ENCODE data around the gene MTHFSD. TPM values are rescaled to one million over a fixed set of nuclear protein-coding genes. Genes with fewer than 3 reads are reported as not detected.

MTHFSD gene
- total RNA-seq, 3 donors from 2014 or later (not counting 1 experiment from before 2014, with no cell fraction given): 14.3 to 22.0 (median 16.9) TPM

GRCh38 chr16:86542756-86543750, 12.0 kb downstream of the MTHFSD start:
- H3K4me1 ChIP-seq (ENCODE audit: control insufficient read depth, insufficient read depth, low read length): no peaks in the 10 kb centered on the region
- Mint-ChIP-seq H3K36me3 (peaks cover 10% of the 10 kb centered on the region), H3K27ac (no peak overlapping the region), H3K9me3 (no peaks in the 10 kb centered on the region), H3K4me1 (peaks cover 0 to 4% of the 10 kb centered on the region in 2 donors), H3K4me3 (no peak overlapping the region), H3K27me3 (ENCODE audit: low read depth in 2 of 2) (no peaks in the 10 kb centered on the region)
- no peak overlapping the region for H3K27ac ChIP-seq (ENCODE audit: low read length)
- H3K36me3 ChIP-seq (ENCODE audit: control insufficient read depth, insufficient read depth, low read length): peaks cover 61% of the 10 kb centered on the region
- no peak overlapping the region for H3K4me3 ChIP-seq (ENCODE audit: low read length)
- H3K27me3 ChIP-seq (ENCODE audit: control insufficient read depth, insufficient read depth, low read length): no peaks in the 10 kb centered on the region
- TF ChIP-seq CTCF (IDR thresholded peaks at IDR 0.05): no peak
- no peak for ATAC-seq
- DNase-seq: no peak
- 92% methylated on average over 21 of the region's 21 CpGs for WGBS (ENCODE audit: insufficient coverage)
- intact Hi-C loops (cut with micrococcal nuclease): no loop called here
- H3K9me3 ChIP-seq (ENCODE audit: control insufficient read depth, insufficient read depth, low read length): no peaks in the 10 kb centered on the region

DNA sequence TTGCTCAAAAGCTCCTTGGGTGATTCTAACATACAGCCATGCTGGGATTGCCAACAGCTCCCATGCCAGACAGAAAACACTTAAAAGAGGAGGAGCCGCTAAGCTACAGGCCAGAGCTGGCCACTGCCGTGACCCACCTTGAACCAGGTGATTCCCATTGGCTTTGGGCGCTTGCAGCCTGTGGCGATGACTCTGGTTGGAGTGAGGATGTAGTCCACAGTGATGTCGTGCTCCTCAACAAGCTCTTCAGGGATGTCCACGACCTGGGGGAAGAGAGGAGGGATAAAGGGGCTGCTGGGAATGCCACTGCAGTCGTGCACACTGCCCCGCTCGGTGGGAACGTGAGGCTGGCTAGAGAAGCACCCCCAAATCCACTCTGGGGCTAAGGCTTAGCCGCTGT, 13.5 kb downstream of the MTHFSD start:
- H3K27me3 Mint-ChIP-seq (ENCODE audit: low read depth in 2 of 2): no peaks in the 10 kb centered on the region
- no peaks in the 10 kb centered on the region for H3K9me3 Mint-ChIP-seq
- H3K36me3 Mint-ChIP-seq: peaks cover 10% of the 10 kb centered on the region
- Histone ChIP-seq H3K4me1 (ENCODE audit: control insufficient read depth, insufficient read depth, low read length) (no peaks in the 10 kb centered on the region), H3K27ac (ENCODE audit: low read length) (no peak overlapping the region), H3K27me3 (ENCODE audit: control insufficient read depth, insufficient read depth, low read length) (no peaks in the 10 kb centered on the region), H3K36me3 (ENCODE audit: control insufficient read depth, insufficient read depth, low read length) (peaks cover 61% of the 10 kb centered on the region), H3K4me3 (ENCODE audit: low read length) (no peak overlapping the region), H3K9me3 (ENCODE audit: control insufficient read depth, insufficient read depth, low read length) (no peaks in the 10 kb centered on the region)
- H3K27ac Mint-ChIP-seq: no peak overlapping the region
- ATAC-seq (no peak), DNase-seq (no peak)
- 93% methylated on average over 11 of the region's 11 CpGs for WGBS (ENCODE audit: insufficient coverage)
- intact Hi-C loops (cut with micrococcal nuclease): no loop called here
- peaks cover 0 to 4% of the 10 kb centered on the region in 2 donors for H3K4me1 Mint-ChIP-seq
- no peak overlapping the region for H3K4me3 Mint-ChIP-seq
- TF ChIP-seq CTCF (IDR thresholded peaks at IDR 0.05): no peak

GRCh38 chr16:86540894-86541293, 14.1 kb downstream of the MTHFSD start:
- H3K27me3 ChIP-seq (ENCODE audit: control insufficient read depth, insufficient read depth, low read length): no peaks in the 10 kb centered on the region
- no peak for TF ChIP-seq CTCF (IDR thresholded peaks at IDR 0.05)
- Mint-ChIP-seq H3K4me3 (no peak overlapping the region), H3K9me3 (no peaks in the 10 kb centered on the region), H3K27ac (no peak overlapping the region), H3K4me1 (peaks cover 0 to 4% of the 10 kb centered on the region in 2 donors), H3K36me3 (peaks cover 10% of the 10 kb centered on the region), H3K27me3 (ENCODE audit: low read depth in 2 of 2) (no peaks in the 10 kb centered on the region)
- H3K4me1 ChIP-seq (ENCODE audit: control insufficient read depth, insufficient read depth, low read length): no peaks in the 10 kb centered on the region
- intact Hi-C loops (cut with micrococcal nuclease): no loop called here
- 91% methylated on average over 6 of the region's 6 CpGs for WGBS (ENCODE audit: insufficient coverage)
- H3K4me3 ChIP-seq (ENCODE audit: low read length): no peak overlapping the region
- no peak overlapping the region for H3K27ac ChIP-seq (ENCODE audit: low read length)
- ATAC-seq (no peak), DNase-seq (no peak)
- no peaks in the 10 kb centered on the region for H3K9me3 ChIP-seq (ENCODE audit: control insufficient read depth, insufficient read depth, low read length)
- H3K36me3 ChIP-seq (ENCODE audit: control insufficient read depth, insufficient read depth, low read length): peaks cover 55% of the 10 kb centered on the region
